Neutrophil (primary cell): ENCODE data around the gene HVCN1.

ENCODE experiments used
- H3K27ac ChIP-seq: fragments of 200-600 bp; sonication (generic); 2 replicates; pipeline ENCODE4 v1.5.1; 2016; ENCODE audit warnings: mild to moderate bottlenecking, moderate library complexity
- H3K27me3 ChIP-seq: fragments of 200-600 bp; sonication (generic); 2 replicates; pipeline ENCODE4 v1.6.0; 2016; ENCODE audit warnings: mild to moderate bottlenecking
- H3K36me3 ChIP-seq: fragments of 200-600 bp; sonication (generic); 2 replicates; pipeline ENCODE4 v1.5.1; 2017
- H3K4me1 ChIP-seq, 2 experiments: fragments of 200-600 bp in 1 of 2; sonication (generic) in 1 of 2; 1 replicate in 1 of 2; 2 replicates in 1 of 2; pipeline versions ENCODE4 v1.5.1 to v1.6.1; 2013 to 2016; ENCODE audit warnings: low read depth in 1 of 2, low read length in 1 of 2, mild to moderate bottlenecking in 1 of 2, moderate library complexity in 1 of 2; ENCODE audit not compliant: control insufficient read depth in 1 of 2, insufficient read depth in 1 of 2
- H3K4me3 ChIP-seq, 2 experiments: fragments of 200-600 bp in 1 of 2; sonication (generic) in 1 of 2; 1 replicate in 1 of 2; 2 replicates in 1 of 2; pipeline ENCODE4 v1.5.1; 2013 to 2016; ENCODE audit warnings: low read depth in 1 of 2, low read length in 1 of 2, mild to moderate bottlenecking in 1 of 2, moderate library complexity in 1 of 2
- H3K9me3 ChIP-seq: fragments of 200-600 bp; sonication (generic); 2 replicates; pipeline ENCODE4 v1.5.1; 2016
- CTCF ChIP-seq: fragments of 200-600 bp; sonication (generic); IDR thresholded peaks from 2 replicates; pipeline ENCODE4 v1.5.1; 2016; ENCODE audit warnings: antibody characterized with exemption

Gene HVCN1

DNA sequence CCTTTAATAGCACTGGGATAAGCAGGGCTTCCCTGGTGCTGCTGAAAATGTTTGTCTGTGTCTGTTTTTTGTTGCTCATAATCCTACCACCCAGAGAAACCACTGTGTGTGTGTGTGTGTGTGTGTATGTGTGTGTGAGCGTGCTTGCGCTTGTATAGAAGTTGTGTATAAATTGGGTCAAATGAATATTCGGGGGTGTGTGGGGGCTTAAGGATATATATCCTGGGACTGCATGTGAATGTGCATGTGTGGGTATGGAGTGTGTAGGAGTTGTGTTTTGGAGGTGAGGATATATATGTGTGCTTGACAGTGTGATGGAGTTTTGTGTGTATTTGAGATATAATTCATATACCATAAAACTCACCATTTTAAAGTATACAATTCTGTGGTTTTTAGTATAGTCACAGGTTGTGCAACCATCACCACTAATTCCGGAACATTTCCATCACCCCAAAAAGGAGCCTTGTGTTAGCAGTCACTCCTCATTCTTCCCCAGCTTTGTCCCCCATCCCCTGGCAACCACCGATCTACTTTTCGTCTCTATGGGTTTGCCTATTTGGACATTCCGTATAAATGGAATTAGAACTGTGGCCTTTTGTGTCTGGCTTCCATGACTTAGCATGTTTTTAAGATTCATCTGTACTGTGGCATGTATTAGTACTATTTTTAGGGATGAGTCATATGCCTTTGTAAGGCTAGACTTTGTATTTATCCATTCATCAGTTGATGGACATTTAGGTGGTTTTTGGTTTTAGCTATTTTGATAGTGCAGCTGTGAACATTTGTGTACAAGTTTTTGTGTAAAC lies 49.4 kb downstream of the HVCN1 start:
- Histone ChIP-seq H3K27me3 (no peaks in the 10 kb centered on the region), H3K4me1 (no peaks in the 10 kb centered on the region), H3K9me3 (no peaks in the 10 kb centered on the region), H3K36me3 (no peaks in the 10 kb centered on the region), H3K27ac (no peak overlapping the region), H3K4me3 (no peak overlapping the region)
- no peak for TF ChIP-seq CTCF

- no peak overlapping the region for H3K27ac ChIP-seq
- TF ChIP-seq CTCF = no peak
- no peak overlapping the region for H3K4me3 ChIP-seq
- H3K27me3 ChIP-seq = no peaks in the 10 kb centered on the region
- no peaks in the 10 kb centered on the region for H3K36me3 ChIP-seq
- no peaks in the 10 kb centered on the region for H3K4me1 ChIP-seq
- no peaks in the 10 kb centered on the region for H3K9me3 ChIP-seq
Measured at GRCh38 chr12:110638796-110639195, 50.1 kb downstream of the HVCN1 start.

- no peak for TF ChIP-seq CTCF
- Histone ChIP-seq H3K27ac (no peak overlapping the region), H3K36me3 (no peaks in the 10 kb centered on the region), H3K4me3 (no peak overlapping the region), H3K9me3 (no peaks in the 10 kb centered on the region), H3K4me1 (no peaks in the 10 kb centered on the region), H3K27me3 (no peaks in the 10 kb centered on the region)
Measured at GRCh38 chr12:110637869-110638441, 51.0 kb downstream of the HVCN1 start.

GRCh38 chr12:110636516-110636915 lies 52.4 kb downstream of the HVCN1 start:
- Histone ChIP-seq H3K27ac (no peak overlapping the region), H3K4me1 (no peaks in the 10 kb centered on the region), H3K36me3 (no peaks in the 10 kb centered on the region), H3K27me3 (no peaks in the 10 kb centered on the region), H3K4me3 (no peak overlapping the region), H3K9me3 (no peaks in the 10 kb centered on the region)
- no peak for TF ChIP-seq CTCF

DNA sequence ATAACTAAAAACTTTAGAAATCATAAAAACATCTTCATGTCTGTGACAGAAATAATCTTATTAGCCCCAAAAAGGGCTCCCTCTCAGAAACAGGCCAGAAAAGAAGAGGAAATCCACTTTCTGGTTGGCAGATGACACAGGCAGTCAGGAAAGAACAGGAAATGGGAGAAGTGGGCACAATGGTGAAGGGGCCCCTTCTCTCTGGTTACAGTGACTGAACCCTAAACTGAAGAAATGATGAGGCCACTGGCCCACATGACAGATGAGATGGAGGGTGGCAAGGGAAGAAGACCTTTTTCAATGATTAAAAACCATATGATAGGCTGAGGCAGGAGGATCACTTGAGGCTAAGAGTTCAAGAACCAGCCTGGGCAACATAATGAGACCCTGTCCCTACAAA lies 53.9 kb downstream of the HVCN1 start:
- no peaks in the 10 kb centered on the region for H3K36me3 ChIP-seq
- TF ChIP-seq CTCF = no peak

More for the DNA sequence above, 53.9 kb downstream of the HVCN1 start:
- H3K9me3 ChIP-seq = no peaks in the 10 kb centered on the region
- no peak overlapping the region for H3K4me3 ChIP-seq
- H3K4me1 ChIP-seq = no peaks in the 10 kb centered on the region
- no peak overlapping the region for H3K27ac ChIP-seq
- H3K27me3 ChIP-seq = no peaks in the 10 kb centered on the region
